ENCODE measurements around the gene OTULIN.

OTULIN gene

DNA sequence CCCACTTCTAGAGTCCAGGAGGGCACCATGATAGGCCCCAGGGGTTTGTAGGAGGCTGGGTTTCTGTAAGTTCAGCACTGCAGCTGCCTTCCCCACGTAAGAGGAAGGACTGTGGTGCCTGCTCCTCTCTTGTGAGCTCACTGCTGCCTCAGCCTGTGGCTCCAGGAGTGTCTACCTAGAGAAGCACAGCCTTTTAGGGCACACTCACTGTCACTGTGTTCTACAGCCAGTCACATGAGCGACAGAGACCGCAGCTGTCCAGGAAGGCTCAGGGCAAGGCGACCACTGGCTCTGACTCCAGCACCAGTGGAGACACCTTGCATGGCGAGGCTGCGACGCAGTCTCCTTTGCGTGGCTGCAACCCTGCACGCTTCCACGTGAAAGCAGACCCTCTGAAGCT lies 72.8 kb downstream of the OTULIN start:
- Mint-ChIP-seq H3K9me3 (no peaks in the 10 kb centered on the region), H3K4me3 (no peak overlapping the region), H3K36me3 (ENCODE audit: low read depth) (peaks cover 8% of the 10 kb centered on the region), H3K27ac (no peak overlapping the region), H3K4me1 (peaks cover 12% of the 10 kb centered on the region), H3K27me3 (ENCODE audit: low read depth) (no peaks in the 10 kb centered on the region)
- TF ChIP-seq, protein P1, sequence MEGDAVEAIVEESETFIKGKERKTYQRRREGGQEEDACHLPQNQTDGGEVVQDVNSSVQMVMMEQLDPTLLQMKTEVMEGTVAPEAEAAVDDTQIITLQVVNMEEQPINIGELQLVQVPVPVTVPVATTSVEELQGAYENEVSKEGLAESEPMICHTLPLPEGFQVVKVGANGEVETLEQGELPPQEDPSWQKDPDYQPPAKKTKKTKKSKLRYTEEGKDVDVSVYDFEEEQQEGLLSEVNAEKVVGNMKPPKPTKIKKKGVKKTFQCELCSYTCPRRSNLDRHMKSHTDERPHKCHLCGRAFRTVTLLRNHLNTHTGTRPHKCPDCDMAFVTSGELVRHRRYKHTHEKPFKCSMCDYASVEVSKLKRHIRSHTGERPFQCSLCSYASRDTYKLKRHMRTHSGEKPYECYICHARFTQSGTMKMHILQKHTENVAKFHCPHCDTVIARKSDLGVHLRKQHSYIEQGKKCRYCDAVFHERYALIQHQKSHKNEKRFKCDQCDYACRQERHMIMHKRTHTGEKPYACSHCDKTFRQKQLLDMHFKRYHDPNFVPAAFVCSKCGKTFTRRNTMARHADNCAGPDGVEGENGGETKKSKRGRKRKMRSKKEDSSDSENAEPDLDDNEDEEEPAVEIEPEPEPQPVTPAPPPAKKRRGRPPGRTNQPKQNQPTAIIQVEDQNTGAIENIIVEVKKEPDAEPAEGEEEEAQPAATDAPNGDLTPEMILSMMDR (IDR thresholded peaks at IDR 0.05; ENCODE audit: unreplicated experiment in 3 of 3), result no peak

DNA sequence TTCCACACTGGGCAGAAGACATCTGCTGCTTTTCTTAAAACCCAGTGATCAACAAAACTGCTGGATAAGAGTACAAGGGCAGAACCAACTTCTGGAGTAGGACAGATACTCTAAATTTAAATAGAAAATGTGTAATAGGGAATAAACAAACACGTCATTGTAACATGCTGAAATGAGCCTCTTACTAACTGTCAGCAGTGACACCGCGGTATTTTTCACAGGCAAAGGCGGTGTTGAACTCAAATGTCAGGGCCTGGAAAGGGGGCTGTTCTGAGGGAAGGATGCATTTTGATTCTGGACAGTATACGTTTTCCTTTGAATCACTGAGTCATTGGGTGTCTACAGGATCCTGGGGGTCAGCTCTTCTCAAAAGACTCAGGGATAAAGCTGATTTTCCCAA lies 73.5 kb downstream of the OTULIN start:
- H3K4me3 Mint-ChIP-seq, result no peak overlapping the region
- H3K27ac Mint-ChIP-seq, result no peak overlapping the region
- H3K9me3 Mint-ChIP-seq, result no peaks in the 10 kb centered on the region
- no peaks in the 10 kb centered on the region for H3K27me3 Mint-ChIP-seq (ENCODE audit: low read depth)
- TF ChIP-seq, protein P1 (IDR thresholded peaks at IDR 0.05; ENCODE audit: unreplicated experiment in 3 of 3), result no peak
- peaks cover 8% of the 10 kb centered on the region for H3K36me3 Mint-ChIP-seq (ENCODE audit: low read depth)
- peaks cover 19% of the 10 kb centered on the region for H3K4me1 Mint-ChIP-seq

DNA sequence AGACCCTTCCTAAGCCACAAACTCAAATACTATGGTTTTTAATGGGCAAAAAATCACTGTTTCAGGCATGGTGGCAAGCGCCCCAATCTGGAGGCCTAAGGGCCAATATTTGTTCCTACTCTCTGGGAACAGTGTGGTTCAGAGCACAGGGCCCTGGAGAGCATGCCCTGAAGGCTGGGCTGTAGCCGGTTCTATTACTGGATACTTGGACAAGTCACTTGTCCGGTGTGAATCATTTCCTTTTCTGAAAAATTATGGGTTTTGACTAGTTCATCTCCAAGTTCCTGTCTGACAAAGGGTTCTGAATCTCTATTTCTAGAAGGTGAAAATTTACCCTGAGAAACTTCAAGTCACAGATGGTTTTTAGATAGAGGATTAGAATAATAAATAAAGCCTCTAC lies 75.0 kb downstream of the OTULIN start:
- H3K4me1 Mint-ChIP-seq, result peaks cover 32% of the 10 kb centered on the region
- H3K4me3 Mint-ChIP-seq, result no peak overlapping the region
- TF ChIP-seq, protein P1 (IDR thresholded peaks at IDR 0.05; ENCODE audit: unreplicated experiment in 3 of 3), result no peak
- no peak overlapping the region for H3K27ac Mint-ChIP-seq
- H3K9me3 Mint-ChIP-seq, result no peaks in the 10 kb centered on the region
- H3K36me3 Mint-ChIP-seq (ENCODE audit: low read depth), result peaks cover 7% of the 10 kb centered on the region
- no peaks in the 10 kb centered on the region for H3K27me3 Mint-ChIP-seq (ENCODE audit: low read depth)

DNA sequence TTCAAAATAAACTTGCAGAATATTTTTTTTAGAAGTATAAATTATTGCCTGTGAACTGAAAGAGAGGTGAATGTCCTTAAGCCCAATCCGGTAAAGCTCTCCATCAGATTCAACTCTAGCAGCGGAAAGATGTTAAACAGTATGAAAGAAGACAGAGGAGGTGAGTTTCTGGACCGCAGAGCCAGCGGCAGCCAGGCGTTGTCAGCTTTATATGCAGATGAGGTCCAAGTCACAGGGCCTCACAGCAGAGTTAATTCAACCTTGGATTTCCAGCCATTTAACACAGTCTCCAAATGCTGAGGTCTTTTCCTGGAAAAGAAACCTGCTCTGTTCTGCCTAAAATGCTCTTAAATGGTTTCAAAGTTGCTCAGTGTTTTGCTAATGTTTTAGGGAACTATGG lies 75.5 kb downstream of the OTULIN start:
- no peak overlapping the region for H3K27ac Mint-ChIP-seq
- no peak overlapping the region for H3K4me3 Mint-ChIP-seq
- H3K36me3 Mint-ChIP-seq (ENCODE audit: low read depth), result peaks cover 7% of the 10 kb centered on the region
- no peaks in the 10 kb centered on the region for H3K9me3 Mint-ChIP-seq
- peaks cover 33% of the 10 kb centered on the region for H3K4me1 Mint-ChIP-seq
- no peaks in the 10 kb centered on the region for H3K27me3 Mint-ChIP-seq (ENCODE audit: low read depth)
- TF ChIP-seq, protein P1 (IDR thresholded peaks at IDR 0.05; ENCODE audit: unreplicated experiment in 3 of 3), result no peak

DNA sequence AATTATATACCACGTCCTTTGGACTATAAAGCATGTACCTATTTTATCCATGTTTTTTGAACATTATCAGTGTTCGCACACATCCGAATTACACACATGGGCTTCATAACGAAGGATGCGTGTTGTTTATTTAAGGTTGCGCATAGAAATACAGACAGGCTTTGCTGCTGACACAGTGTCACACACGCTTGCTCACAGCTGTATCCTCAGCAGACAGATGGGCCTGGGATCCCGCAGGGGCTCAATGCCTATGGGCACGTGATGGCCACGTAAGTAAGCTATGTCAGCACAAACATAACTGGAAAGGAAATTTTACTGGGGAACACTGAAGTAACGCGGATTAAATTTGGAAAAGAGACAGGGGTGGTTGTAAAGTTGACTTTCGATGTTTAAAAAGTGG lies 76.6 kb downstream of the OTULIN start:
- Mint-ChIP-seq H3K27ac (peak overlapping the region in 1 of 3 experiments; percentile 38), H3K27me3 (ENCODE audit: low read depth) (no peaks in the 10 kb centered on the region), H3K36me3 (ENCODE audit: low read depth) (peaks cover 7% of the 10 kb centered on the region), H3K9me3 (no peaks in the 10 kb centered on the region), H3K4me3 (no peak overlapping the region), H3K4me1 (peaks cover 43% of the 10 kb centered on the region)
- TF ChIP-seq, protein P1 (IDR thresholded peaks at IDR 0.05; ENCODE audit: unreplicated experiment in 3 of 3), result no peak

DNA sequence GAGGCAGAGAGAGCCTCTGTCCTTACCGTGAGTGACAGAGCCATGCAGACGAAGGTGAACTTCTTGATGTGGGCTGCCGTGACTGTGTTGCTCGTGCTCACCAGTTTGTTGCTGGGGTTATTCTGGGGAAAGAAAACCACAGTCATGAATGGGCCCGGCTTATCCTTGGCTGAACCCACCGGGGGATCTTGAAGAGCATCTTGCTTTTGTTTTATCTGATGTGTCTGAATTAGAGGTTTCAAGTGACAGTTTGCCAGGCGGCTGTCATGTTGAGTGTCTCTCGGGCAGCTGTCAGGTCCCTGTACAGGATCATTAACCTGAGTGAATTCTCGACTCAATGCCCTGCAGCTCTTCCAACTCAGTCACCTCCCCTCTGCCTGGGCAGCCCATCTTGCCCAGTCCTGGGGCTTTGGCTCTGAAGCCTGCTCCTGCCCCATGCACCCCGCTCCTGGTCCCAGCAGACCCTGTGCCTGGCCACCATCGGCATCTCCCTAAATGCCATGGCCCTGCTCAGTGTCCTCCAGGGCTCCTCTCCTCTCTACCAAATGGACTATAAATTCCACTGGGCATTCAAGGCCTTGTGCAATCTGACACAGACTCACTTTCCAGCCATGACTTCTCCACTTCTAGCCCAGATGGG lies 77.4 kb downstream of the OTULIN start:
- H3K9me3 Mint-ChIP-seq, result no peaks in the 10 kb centered on the region
- no peaks in the 10 kb centered on the region for H3K27me3 Mint-ChIP-seq (ENCODE audit: low read depth)
- H3K36me3 Mint-ChIP-seq (ENCODE audit: low read depth), result peaks cover 3% of the 10 kb centered on the region
- H3K4me1 Mint-ChIP-seq, result peaks cover 43% of the 10 kb centered on the region
- no peak overlapping the region for H3K27ac Mint-ChIP-seq
- TF ChIP-seq, protein P1 (IDR thresholded peaks at IDR 0.05; ENCODE audit: unreplicated experiment in 3 of 3), result no peak
- H3K4me3 Mint-ChIP-seq, result no peak overlapping the region

Measured in nephron (organoid).